Neural cell (in vitro differentiated cells): ENCODE measurements around the gene TXNL1. TPM values are rescaled to one million over a fixed set of nuclear protein-coding genes. Genes with fewer than 3 reads are reported as not detected.

Source experiments
- H2AFZ ChIP-seq: fragments of 200-600, 300-800 bp; sonication (generic), shearing (Covaris generic); 2 replicates; pipeline ENCODE4 v1.6.0; 2014; ENCODE audit warnings: low read depth, mild to moderate bottlenecking, antibody characterized with exemption, low read length, moderate library complexity
- H3F3A ChIP-seq: fragments of 200-600 bp; shearing (Covaris generic); 2 replicates; pipeline ENCODE4 v1.6.1; 2016; ENCODE audit warnings: mild to moderate bottlenecking, moderate library complexity, mixed read lengths, antibody characterized with exemption, low read length; ENCODE audit not compliant: insufficient read depth, poor library complexity, severe bottlenecking
- H3K27ac ChIP-seq: fragments of 200-600, 300-800 bp; sonication (generic), shearing (Covaris generic); 2 replicates; pipeline ENCODE4 v1.5.1; 2014; ENCODE audit warnings: mild to moderate bottlenecking, low read length, moderate library complexity
- H3K27me3 ChIP-seq: fragments of 300-800, 200-600 bp; sonication (generic), shearing (Covaris generic); 2 replicates; pipeline ENCODE4 v1.6.0; 2014; ENCODE audit warnings: mild to moderate bottlenecking, low read depth, low read length, moderate library complexity; ENCODE audit not compliant: insufficient read depth
- H3K36me3 ChIP-seq: fragments of 300-800, 200-600 bp; sonication (generic), shearing (Covaris generic); 2 replicates; pipeline ENCODE4 v1.5.1; 2014; ENCODE audit warnings: mild to moderate bottlenecking, antibody characterized with exemption, low read length, moderate library complexity; ENCODE audit not compliant: insufficient read depth
- H3K4me2 ChIP-seq: fragments of 300-800, 200-600 bp; sonication (generic), shearing (Covaris generic); 2 replicates; pipeline ENCODE4 v1.6.0; 2014; ENCODE audit warnings: mild to moderate bottlenecking, low read length
- H3K4me3 ChIP-seq: fragments of 300-800, 200-600 bp; sonication (generic), shearing (Covaris generic); 2 replicates; pipeline ENCODE4 v1.5.1; 2014; ENCODE audit warnings: mild to moderate bottlenecking, low read length, moderate library complexity
- H3K79me2 ChIP-seq: fragments of 200-600 bp; shearing (Covaris generic); replicated peaks from 2 replicates; pipeline ENCODE4 v1.6.0; 2014; ENCODE audit warnings: mild to moderate bottlenecking, low read length, moderate library complexity; ENCODE audit not compliant: insufficient read depth
- H3K9ac ChIP-seq: fragments of 300-800, 200-600 bp; sonication (generic), shearing (Covaris generic); 2 replicates; pipeline ENCODE4 v1.6.1; 2016; ENCODE audit warnings: mild to moderate bottlenecking, low read length, mixed read lengths
- H3K9me2 ChIP-seq: fragments of 200-600 bp; shearing (Covaris generic); 2 replicates; pipeline ENCODE4 v1.6.1; 2016; ENCODE audit warnings: mild to moderate bottlenecking, low read length, mixed read lengths; ENCODE audit not compliant: insufficient read depth
- H3K9me3 ChIP-seq: fragments of 200-600, 300-800 bp; sonication (generic), shearing (Covaris generic); 2 replicates; pipeline ENCODE4 v1.6.1; 2016; ENCODE audit warnings: mild to moderate bottlenecking, mixed run types, low read length, moderate library complexity, mixed read lengths
- H4K20me1 ChIP-seq: fragments of 200-600 bp; shearing (Covaris generic); 2 replicates; pipeline ENCODE4 v1.6.1; 2016; ENCODE audit warnings: mild to moderate bottlenecking, mixed run types; ENCODE audit not compliant: insufficient read depth
- CTCF ChIP-seq: fragments of 450-650 bp; IDR thresholded peaks from 2 replicates; pipeline ENCODE4 v1.5.1; 2014; ENCODE audit warnings: antibody characterized with exemption, mild to moderate bottlenecking, moderate library complexity; ENCODE audit not compliant: poor library complexity, severe bottlenecking
- EP300 ChIP-seq: fragments of 450-650 bp; conservative IDR thresholded peaks from 2 replicates; pipeline ENCODE4 v1.6.1; 2014; ENCODE audit warnings: antibody characterized with exemption, mild to moderate bottlenecking, moderate library complexity; ENCODE audit not compliant: poor library complexity, severe bottlenecking
- EZH2 ChIP-seq: fragments of 200-600, 300-800 bp; shearing (Covaris generic), sonication (generic); IDR thresholded peaks from 2 replicates; pipeline ENCODE4 v1.6.1; 2014; ENCODE audit warnings: antibody characterized with exemption, low read length, borderline replicate concordance, mild to moderate bottlenecking; ENCODE audit not compliant: insufficient read depth, poor library complexity, severe bottlenecking
- MXI1 ChIP-seq: fragments of 450-650 bp; conservative IDR thresholded peaks from 2 replicates; pipeline ENCODE4 v1.6.1; 2014; ENCODE audit warnings: antibody characterized with exemption, mild to moderate bottlenecking; ENCODE audit not compliant: poor library complexity, severe bottlenecking
- POLR2AphosphoS5 ChIP-seq: IDR thresholded peaks from 2 replicates; pipeline ENCODE4 v1.6.1; 2012
- RAD21 ChIP-seq: fragments of 450-650 bp; conservative IDR thresholded peaks from 2 replicates; pipeline ENCODE4 v1.6.1; 2014; ENCODE audit warnings: antibody characterized with exemption, mild to moderate bottlenecking, moderate library complexity
- REST ChIP-seq: IDR thresholded peaks from 2 replicates; pipeline ENCODE4 v1.6.1; 2012; ENCODE audit warnings: borderline replicate concordance
- SMC3 ChIP-seq: fragments of 450-650 bp; conservative IDR thresholded peaks from 2 replicates; pipeline ENCODE4 v1.6.1; 2014; ENCODE audit warnings: antibody characterized with exemption, mild to moderate bottlenecking, moderate library complexity; ENCODE audit not compliant: poor library complexity
- TAF1 ChIP-seq: IDR thresholded peaks from 2 replicates; pipeline ENCODE4 v1.6.1; 2012; ENCODE audit warnings: low read depth
- polyA minus RNA-seq: library from RNA; depleted of rRNA, polyadenylated mRNA; stranded (reverse); fragments of >200 nt; gene quantifications from 2 replicates; pipeline ENCODE4 v1.2.3, GENCODE V29; 2014
- polyA plus RNA-seq: library from polyadenylated mRNA; depleted of rRNA; stranded (reverse); fragments of >200 nt; gene quantifications from 2 replicates; pipeline ENCODE4 v1.2.3, GENCODE V29; 2014

Gene TXNL1
- polyA plus RNA-seq (68.3 and 84.7 TPM in 2 replicates), polyA minus RNA-seq (61.4 and 82.3 TPM in 2 replicates)

- Histone ChIP-seq H3F3A (peaks cover 4% of the 10 kb centered on the region), H4K20me1 (no peaks in the 10 kb centered on the region), H3K27ac (peak within 1 kb of the TSS; percentile 96), H3K27me3 (no peaks in the 10 kb centered on the region), H2AFZ (peak within 1 kb of the TSS; percentile 96), H3K4me2 (peak within 1 kb of the TSS; percentile 85), H3K9ac (peak within 1 kb of the TSS; percentile 97), H3K9me3 (no peaks in the 10 kb centered on the region), H3K4me3 (peak within 1 kb of the TSS; percentile 99), H3K36me3 (no peaks in the 10 kb centered on the region), H3K79me2 (peaks cover 44% of the 10 kb centered on the region), H3K9me2 (no peaks in the 10 kb centered on the region)
- TF ChIP-seq TAF1: peak; percentile 78
- TF ChIP-seq RAD21: no peak
- peak; percentile 59 for TF ChIP-seq EP300
- TF ChIP-seq CTCF: no peak
- peak; percentile 88 for TF ChIP-seq REST
- TF ChIP-seq EZH2: no peak
- TF ChIP-seq POLR2AphosphoS5: peak; percentile 85
- TF ChIP-seq SMC3: no peak
- TF ChIP-seq MXI1: peak; percentile 61
Observed at GRCh38 chr18:56638232-56639103, at the start of gene TXNL1. Gene TXNL1 (minus strand): TSS chr18:56638592. CDS start chr18:56638440, 152 bp downstream.

GRCh38 chr18:56684277-56684676 lies 45.9 kb upstream of the TXNL1 start:
- Histone ChIP-seq H3K9ac (no peak overlapping the region), H3K79me2 (no peaks in the 10 kb centered on the region)
- TF ChIP-seq EZH2: no peak
- no peak for TF ChIP-seq SMC3
- TF ChIP-seq REST: no peak
- TF ChIP-seq CTCF: no peak
- no peak for TF ChIP-seq MXI1
- TF ChIP-seq EP300: no peak
- TF ChIP-seq TAF1: no peak
- no peak for TF ChIP-seq POLR2AphosphoS5
- TF ChIP-seq RAD21: no peak

More at GRCh38 chr18:56684277-56684676, 45.9 kb upstream of the TXNL1 start:
- Histone ChIP-seq H3K4me3 (no peak overlapping the region), H3K27ac (no peak overlapping the region), H3K9me2 (no peaks in the 10 kb centered on the region), H2AFZ (no peak overlapping the region), H3K36me3 (peaks cover 7% of the 10 kb centered on the region), H3K27me3 (no peaks in the 10 kb centered on the region), H4K20me1 (no peaks in the 10 kb centered on the region), H3F3A (no peaks in the 10 kb centered on the region), H3K9me3 (no peaks in the 10 kb centered on the region), H3K4me2 (no peak overlapping the region)
